CD4-positive, alpha-beta T cell treated with Interferon gamma for 1 hour (primary cell): ENCODE results near the gene XYLT1.

Experiments
- DNase-seq: peaks from one replicate; pipeline ENCODE4 v3.0.0-alpha.2; 2020

XYLT1 gene

DNA sequence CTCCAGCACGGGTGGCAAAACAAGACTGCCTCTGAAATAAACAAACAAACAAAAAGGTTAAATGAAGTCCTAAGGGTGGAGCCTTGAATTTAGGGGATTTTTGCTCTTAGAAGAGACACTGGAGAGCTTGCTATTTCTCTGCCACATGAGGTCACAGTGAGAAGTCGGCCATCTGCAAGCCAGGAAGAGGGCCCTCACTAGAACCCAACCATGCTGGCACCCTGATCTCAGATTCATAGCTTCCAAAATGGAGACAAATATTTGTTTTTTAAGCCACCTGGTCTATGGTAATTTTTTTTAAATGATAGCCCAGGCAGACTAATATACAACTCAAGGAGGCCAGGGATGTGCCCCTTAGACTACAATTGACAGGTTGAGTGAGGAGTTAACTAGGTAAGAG, 255.5 kb downstream of the XYLT1 start:
- DNase-seq: no peak

DNA sequence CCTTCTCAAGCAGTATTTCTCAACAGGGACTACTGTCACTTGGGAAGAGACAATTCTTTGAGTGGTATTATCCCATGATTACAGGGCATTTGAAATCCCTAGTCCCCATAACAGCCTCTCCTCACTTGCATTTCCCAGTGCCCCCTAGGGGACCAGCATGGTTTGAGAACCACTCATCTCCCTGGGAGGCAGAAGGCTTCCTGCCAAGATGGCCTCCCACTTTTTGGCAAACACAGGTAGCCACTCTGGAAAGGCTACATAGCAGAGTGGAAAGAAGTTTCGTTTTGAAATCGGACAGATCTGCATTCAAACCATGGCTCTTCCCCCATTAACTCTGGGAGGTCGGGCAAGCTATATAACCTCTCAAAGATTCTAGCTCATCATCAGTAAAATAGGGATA, 256.8 kb downstream of the XYLT1 start:
- DNase-seq: no peak

DNA sequence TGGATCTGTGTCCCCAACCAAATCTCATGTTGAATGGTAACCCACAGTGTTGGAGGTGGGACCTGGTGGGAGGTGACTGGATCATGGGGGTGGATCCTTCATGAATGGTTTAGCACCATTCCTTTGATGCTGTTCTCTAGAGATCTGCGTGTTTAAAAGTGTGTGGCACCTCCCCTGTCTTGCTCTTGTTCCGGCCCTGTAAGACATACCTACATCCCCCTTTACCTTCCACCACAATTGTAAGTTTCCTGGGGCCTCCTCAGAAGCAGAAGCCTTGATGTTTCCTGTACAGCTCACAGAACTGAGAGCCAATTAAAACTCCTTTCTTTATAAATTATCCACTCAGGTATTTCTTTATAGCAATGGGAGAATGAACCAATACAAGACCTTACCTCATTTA, 257.7 kb downstream of the XYLT1 start:
- no peak for DNase-seq

DNA sequence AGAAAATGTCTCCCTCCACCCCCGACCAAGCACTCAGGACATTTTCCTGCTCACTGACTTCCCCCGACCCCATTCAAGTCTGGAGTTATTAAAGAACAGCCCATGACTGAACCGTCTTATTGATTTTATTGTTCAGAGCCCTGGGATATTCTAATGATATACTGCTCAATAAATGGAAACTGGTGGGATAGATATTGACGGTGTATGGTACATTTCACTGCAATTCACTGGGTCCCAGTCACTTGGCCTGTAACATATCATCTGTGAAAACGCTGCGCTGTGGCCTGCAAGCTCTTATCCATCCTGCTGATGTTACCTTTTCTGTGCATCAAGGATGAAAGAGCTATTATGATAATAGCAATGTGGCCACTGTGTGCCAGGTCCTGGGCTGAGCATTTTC, 258.2 kb downstream of the XYLT1 start:
- no peak for DNase-seq

DNA sequence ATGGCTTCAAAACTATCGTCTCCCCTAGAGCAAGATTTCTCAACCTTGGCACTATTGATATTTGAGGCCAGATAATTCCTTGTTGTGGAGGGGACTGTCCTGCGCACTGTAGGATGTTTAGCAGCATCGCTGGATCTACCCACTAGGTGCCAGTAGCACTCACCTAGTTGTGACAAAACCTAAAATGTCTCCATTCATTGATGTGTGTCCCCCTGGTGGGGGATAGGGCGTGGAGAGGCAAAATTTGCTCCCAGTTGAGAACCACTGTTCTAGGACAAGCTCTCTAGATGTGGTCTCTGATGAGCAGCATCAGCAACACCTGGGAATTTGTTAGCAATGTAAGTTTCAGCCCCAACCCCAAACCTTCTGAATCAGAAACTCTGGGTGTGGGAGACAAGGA, 259.0 kb downstream of the XYLT1 start:
- DNase-seq: peak; percentile 4

DNA sequence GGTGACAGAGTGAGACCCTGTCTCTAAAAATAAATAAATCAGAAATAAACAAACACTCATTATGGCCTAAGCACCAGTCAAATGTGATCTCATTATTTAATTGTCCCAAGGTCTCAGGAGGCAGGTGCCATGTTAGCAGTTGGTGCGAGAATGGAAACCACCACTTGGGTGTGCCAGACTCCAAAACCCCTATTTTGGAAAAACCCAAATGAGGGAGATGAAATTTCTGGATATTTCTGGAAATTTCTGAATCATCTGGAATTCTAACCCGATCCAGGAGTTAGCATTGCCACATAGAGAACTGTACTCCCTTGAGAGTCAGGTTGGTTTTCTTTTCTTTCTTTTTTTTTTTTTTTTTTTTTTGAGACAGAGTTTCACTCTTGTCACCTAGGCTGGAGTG, 264.0 kb downstream of the XYLT1 start:
- no peak for DNase-seq

- DNase-seq: no peak
Observed at GRCh38 chr16:17205279-17206211, 265.2 kb downstream of the XYLT1 start.

- DNase-seq: no peak
Observed at GRCh38 chr16:17204644-17205043, 266.1 kb downstream of the XYLT1 start.

DNA sequence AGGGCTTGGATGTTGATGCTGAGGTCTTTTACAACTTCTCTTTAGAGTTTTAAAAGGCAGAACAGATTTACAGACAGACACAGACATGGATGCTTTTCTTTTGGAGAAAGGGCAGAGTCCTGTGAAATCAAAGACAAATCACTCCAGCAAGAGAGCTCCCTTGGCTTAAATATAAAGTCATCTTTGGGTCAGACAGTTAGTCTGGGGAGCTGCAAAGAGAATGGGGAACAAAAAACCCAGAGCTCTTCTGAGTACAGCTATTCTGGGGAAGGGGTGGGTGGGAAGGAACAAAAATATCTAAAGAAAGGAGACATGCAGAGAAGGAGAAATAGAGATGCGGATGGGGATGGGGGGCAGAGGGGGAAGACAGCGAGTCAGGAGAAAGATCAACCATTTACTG, 266.6 kb downstream of the XYLT1 start:
- DNase-seq: no peak

- no peak for DNase-seq
Observed at GRCh38 chr16:17203424-17203823, 267.3 kb downstream of the XYLT1 start.

GRCh38 chr16:17199135-17199534, 271.6 kb downstream of the XYLT1 start:
- no peak for DNase-seq

DNA sequence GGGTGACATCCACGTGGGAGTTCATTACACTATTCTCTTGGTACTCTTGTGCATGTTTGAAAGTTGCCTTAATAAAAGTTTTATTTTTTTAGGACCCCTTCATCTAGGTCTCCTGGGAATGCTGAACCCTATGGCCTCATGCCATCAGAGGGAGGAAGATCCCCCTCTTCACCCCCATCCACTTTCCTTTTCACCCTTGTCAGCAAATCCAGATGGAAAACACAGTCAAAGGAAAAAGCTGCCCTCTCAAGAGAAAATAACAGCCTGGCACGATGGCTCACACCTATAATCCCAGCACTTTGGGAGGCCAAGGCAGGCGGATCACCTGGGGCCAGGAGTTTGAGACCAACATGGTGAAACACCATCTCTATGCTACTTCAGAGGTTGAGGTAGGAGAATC, 274.2 kb downstream of the XYLT1 start:
- no peak for DNase-seq

GRCh38 chr16:17194190-17194780, 276.5 kb downstream of the XYLT1 start:
- peak; percentile 21 for DNase-seq

- DNase-seq: no peak
Observed at GRCh38 chr16:17193566-17194100, 277.1 kb downstream of the XYLT1 start.

- no peak for DNase-seq
Observed at GRCh38 chr16:17184026-17184425, 286.7 kb downstream of the XYLT1 start.

DNA sequence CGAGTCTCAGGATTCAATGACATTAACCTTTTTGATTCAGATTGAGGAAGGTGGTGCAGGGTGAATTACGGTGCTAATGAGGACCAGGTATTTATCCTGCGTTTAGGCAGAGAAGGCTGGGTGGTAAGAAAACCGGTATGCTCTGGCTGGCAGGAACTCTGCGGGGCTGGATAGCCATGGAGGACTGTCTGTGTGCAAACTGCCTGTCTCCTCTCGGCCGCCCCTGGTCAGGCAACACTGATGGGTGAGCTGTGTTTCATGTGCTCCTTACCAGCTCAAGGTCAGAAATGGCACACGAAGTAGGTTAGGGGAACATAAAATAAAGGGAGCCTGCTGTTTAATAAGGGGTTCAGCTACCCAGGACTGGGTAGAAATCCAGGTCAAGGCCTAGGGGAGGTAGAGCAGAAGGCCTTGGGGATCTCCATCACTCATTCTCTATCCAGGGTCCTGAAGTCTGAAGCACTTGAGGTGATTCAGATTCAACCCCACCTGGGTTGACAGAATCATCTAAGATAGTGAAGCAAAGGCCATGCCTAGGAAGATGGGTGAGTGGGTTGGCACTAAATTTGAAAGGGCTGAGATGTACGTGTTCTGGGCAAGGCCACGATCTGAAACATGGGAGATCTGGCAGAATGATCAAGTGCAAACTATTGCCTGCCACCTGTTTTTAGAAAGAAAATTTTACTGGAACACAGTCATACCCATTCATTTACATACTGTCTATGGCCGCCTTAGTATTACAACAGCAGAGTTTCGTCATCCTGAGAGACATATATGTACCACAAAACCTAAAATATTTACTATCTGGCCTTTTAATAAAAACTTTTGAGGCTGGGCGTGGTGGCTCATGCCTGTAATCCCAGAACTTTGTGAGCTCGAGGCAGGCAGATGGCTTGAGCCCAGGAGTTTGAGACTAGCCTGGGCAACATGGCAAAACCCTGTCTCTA, 292.5 kb downstream of the XYLT1 start:
- DNase-seq: no peak

GRCh38 chr16:17177242-17177958, 293.4 kb downstream of the XYLT1 start:
- no peak for DNase-seq

DNA sequence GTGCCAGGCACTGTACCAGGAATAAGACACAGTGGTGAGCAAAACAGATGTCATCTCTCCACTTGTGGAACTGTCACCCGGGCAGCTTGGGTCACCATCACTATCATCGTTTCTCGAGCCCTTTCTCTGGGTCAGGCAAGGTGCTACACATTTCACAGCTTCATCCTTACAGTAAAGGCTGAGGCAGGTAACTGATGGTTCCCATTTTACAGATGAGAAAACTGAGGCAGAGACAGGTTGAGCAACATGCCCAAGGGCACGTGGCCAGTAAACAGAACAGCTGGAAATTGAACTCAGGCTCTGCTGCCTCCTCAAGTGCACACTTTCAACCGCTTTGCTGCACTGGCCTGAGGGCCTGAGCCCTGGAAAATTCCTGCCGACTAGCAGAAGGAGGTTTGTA, 294.6 kb downstream of the XYLT1 start:
- DNase-seq: no peak

GRCh38 chr16:17173281-17173680, 297.5 kb downstream of the XYLT1 start:
- DNase-seq: peak; percentile 54

- no peak for DNase-seq
Observed at GRCh38 chr16:17171250-17172143, 299.3 kb downstream of the XYLT1 start.

DNA sequence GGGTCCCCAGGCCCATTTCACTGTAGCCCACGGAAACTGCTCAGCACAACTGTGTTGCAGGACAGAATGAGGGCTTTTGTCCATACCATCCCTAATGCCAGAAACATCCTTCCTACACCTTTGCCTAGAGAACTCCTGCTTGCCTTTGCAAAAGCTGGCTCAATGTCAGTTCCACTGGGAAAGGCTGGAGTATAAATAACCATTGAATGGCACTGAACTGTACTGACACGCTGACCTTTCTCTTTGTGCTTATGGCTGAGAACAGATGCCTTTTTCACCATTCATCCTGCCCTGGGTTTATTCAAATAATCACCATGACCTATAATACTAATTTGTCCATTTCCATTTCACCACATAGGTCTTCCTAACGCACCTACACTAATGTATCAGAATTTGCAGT, 300.3 kb downstream of the XYLT1 start:
- DNase-seq: no peak
